ENCODE data around the gene KSR2.

The KSR2 gene

DNA sequence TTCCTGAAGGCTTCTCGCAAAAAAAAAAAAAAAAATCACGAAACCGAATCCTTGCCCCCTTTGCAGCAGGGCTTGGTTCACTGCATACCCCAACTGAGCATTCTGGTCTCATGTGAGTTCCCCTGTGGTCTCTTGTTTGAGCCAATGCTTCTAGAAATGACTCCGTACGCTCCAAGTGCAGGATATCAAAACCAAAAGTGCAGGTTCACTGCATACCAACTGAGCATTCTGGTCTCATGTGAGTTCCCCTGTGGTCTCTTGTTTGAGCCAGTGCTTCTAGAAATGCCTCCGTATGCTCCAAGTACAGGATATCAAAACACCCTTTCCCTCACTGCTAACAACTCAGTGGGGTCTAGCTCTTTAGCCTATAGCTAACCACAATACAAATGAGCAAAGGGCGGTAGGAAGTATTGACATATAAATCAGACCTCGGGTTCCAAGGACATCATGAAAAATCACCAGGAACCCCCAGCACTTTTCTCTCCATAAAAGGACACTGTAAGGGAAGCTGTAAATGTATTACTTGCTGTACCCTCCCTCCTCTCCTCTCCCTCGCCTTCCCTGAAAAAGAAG is 401.1 kb downstream of the KSR2 start:
- DNase-seq: no peak

DNA sequence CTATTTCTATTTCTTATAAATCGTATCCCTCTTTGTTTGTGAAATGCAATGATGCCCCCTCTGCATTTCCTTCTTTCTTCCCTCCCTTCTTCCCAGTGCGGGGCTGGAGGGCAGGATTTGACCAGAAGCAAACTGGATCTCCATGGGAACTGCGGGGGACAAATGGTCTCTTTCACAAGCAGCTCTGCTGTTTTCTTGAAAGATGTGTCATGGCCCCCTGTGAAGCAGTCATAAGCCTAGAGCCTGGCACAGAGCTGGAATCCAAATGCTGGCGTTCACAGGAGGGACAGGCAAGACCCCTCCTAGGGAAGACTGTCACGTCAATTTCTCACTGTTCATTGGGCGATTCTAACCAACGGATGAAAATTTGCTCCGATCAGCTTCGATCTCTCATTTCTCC is 403.9 kb downstream of the KSR2 start:
- no peak for DNase-seq

DNA sequence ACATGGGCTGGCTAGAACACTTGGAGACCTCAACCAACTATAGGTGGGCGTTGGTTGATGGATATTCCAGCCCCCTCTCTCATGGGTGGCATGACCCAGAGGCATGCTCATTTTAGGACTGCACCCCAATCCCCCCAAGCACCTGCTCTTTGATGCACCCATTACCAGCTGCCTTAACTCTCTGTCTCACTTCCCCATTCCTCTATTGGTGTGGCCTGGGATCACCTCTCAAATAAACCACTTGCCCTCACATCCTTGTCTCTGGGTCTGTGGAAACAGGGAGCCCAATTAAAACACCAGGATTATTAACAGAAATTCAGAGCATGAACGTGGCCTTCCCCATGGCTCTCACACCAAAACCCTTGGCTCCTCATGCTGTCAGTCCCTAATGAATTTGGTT is 405.1 kb downstream of the KSR2 start:
- no peak for DNase-seq

DNA sequence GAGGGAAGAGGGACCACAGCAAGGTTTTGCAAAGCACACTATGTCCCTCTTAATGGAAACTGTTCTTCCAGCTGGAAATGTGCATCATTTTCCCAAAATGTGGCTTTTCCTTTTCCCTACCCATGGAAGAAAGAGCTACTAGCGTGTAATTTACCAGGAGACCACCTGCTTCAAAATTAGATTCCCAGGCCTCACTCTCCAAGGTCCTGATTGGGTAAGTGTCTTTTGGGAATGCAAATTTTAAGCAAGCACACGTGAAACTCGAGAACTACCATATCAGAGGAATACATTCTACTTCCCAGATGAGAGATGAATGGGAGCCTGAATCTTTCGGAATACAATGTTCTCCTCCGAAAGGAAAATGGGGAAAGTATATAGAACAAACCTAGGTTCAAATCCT is 405.8 kb downstream of the KSR2 start:
- DNase-seq: no peak

DNA sequence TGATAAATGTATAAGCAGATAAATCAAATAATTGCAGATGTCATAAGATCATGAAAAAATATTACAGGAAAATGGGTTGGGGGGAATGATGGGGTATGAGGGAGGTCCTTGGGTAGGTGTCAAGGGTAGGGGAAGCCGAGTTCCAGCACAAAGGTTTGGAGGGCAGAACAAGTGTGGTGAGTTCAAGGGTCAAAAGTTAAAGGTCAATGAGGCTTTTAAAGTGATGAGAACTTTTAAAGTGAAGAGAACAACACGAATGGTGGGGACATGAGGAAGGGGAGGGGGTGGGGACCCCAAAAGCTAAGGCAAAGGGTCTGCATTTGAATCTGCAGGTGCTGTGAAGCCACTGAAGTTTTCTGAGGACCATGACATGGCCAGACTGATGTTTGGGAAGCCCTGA is 406.8 kb downstream of the KSR2 start:
- DNase-seq: no peak

DNA sequence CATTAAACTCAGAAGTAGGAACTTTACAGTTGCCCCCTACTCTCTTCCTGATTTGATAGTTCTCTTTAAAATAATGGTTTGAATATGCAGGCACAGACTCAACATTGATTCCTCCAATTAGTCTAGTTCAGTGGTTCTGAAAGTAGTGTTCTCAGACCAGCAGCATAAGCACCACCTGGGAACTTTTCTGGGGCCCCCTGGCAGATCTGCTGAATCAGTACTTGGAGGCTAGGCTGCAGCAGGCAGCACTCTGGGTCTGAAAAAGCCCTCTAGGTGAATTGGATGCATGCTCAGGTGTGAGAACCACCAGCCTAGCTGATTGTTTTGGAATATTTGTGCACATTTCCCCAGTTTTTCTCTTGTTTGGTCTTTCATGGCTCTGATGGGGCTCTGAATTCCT is 408.8 kb downstream of the KSR2 start:
- no peak for DNase-seq

DNA sequence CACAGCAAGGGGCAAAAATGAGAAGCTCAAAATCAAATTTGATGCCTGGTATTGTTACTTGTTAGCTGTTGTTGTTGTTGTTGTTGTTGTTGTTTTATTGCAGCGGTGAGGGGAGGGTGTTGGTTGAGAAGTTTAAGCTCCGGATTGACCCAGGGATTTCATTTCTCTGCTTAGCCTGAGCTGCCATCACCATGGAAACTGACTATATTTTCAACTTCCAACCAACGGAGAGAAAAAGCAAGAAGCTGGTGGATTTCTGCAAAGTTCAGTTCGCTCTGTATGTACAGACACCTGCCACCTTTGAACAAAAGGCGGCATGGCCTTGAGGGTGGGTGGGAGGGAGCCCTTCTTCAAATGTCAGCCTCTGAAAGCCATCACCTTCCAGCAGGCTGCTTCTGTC is 412.9 kb downstream of the KSR2 start:
- DNase-seq: no peak

DNA sequence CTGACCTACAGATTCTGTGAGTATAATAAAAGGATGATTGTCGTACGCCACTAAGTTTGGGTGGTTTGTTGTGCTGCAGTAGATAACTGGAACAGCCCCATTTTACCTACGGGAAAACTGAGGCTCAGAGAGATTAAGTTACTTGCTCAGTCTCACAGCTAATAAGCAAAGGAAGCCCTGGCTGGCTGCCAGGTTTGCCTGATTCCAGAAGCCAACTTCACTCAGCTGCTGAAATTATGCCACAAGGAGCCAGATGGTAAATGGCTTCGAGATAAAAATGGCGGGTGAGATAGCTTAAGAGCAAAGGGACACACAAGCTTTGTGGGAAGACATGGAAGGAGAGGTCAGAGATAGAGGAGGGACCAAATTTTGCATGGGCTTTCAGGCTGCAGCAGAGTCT is 415.8 kb downstream of the KSR2 start:
- no peak for DNase-seq

DNA sequence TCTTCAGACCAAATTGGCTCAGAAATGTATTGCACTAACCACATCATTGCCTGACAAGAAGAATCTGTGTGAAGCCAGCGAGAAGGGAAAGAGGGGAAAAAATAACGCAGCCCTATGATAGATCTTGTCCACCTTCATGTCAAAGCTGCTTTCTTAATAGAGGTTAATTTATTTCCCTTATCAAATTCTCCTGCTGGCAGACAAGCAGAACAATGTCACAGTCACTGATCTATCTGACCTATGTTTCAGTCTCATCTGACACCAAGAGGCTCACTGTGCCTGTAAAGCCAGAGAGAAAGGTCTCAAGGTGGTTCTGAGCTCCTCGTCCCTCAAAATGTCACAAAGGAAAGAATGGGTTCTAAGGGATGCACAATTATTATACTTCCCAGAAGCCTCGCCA is 417.1 kb downstream of the KSR2 start:
- DNase-seq: no peak

DNA sequence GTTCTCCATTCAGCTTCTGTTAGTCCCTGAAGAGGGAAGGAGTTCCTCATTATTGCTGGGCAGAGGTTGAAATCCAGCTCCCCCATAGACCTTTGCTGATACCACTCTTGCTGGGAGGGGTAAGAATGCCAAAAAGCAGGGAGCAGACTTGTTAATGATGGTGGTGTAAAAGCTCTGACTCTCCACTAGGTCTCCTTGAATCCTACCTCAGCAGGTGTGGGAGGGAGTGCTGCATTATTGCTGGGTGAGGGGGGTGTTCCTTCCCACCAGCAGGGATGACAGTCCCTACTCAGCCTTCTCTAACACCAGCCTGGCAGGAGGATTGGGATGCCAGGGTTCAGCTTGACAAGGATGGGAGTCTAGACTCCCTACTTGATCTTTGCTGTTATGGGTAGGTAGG is 421.6 kb downstream of the KSR2 start:
- DNase-seq: no peak

DNA sequence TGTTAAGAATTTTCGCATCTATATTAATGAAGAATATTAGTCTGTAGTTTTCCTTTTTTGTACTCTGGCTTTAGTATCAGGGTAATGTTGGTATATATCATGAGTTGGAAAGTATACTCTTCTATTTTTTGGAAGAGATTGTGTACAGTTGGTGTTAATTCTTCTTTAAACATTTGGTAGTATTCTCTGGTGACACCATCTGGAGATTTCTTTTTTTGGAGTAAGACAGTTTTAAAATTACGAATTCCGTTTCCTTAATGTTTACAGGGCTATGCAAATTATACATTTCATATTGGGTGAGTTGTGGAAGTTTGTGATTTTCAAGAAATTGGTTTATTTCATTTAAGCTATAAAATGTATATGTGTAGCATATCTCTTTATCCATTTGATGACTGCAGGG is 423.6 kb downstream of the KSR2 start:
- no peak for DNase-seq

DNA sequence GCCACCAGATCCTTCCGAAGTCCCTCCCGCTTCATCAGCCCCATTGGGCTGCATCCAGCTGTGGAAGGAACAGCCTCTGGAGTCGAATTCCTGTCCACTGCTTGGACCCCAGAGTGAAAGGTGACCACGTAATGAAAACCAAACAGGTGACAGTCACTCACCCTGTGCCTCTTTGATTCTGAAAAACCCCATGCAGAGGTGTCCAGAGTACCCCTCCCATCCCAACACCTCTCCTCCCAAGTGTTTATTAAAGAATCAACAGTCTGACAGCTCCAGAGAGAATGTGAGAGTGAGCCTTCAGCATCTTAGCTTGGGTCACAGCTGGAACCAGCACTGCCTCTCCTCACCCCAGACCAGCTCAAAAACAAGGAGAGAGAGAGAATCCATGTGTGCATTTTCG is 428.8 kb downstream of the KSR2 start:
- no peak for DNase-seq

DNA sequence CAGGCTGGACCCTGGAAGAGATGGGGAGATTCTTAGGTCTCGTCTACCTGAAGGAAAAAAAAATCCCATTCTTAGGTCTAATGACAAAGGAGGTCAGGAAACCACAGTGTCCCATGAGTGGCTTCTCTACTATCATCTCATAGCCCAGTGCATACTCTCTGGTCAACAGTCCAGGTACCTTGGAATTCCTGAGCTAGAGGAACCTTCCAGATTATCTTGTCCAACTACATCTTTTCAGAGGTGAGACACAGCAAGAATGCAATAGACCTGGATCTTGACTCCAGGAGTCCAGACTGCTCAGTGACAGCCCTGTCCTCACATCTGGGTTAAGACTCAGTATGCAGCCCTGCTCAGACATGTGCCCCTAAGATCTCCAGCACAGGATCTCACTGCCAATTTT is 429.9 kb downstream of the KSR2 start:
- DNase-seq: no peak

DNA sequence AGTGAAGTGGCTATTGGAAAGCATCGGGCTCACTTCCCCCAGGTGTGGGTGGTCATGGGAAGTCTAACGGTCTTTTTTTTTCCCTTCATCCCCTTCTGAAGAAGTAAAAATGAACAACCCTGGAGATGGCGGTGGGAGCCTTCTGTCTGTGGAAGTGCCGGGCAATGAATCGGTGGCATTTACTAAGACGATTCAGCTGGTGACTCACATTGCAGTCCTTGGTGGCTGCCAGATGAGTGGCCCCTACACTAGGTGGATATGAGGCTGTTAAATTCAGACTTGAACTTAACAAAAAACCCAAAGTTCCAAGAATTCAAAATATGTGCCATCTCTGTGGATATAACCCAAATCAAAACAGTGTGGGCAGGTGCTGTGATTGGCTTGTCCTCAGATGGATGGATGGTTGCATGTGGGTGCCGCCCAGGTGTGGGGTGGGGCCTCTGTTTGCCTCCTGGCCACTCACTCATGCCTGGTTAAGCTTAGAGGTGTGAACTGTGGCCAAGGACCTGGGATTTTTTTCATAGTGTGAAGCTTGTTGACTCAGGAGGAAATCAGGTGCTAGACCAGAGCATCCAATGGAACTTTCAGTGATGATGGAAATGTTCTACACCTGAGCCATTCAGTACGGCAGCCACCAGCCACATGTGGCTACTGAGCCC is 430.6 kb downstream of the KSR2 start:
- DNase-seq: no peak

DNA sequence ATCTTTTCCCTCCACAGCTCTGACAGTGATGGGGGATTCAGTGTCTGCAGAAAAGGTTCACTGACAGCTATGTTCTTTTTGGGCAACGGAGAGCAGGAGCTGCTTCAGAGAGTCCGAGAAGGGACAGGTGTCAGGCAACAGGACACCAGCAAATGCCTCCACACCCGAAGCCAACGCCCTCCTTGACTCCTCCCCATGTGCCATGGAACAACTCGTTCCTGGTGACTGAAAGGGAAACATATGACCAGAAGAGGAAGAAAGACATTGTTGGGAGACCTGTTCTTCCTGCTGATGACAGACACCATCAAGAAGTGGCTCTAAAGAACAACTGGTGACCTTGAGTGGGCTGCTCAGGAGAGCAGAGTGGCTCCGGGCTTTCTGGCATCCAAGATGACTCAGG is 435.1 kb downstream of the KSR2 start:
- no peak for DNase-seq

DNA sequence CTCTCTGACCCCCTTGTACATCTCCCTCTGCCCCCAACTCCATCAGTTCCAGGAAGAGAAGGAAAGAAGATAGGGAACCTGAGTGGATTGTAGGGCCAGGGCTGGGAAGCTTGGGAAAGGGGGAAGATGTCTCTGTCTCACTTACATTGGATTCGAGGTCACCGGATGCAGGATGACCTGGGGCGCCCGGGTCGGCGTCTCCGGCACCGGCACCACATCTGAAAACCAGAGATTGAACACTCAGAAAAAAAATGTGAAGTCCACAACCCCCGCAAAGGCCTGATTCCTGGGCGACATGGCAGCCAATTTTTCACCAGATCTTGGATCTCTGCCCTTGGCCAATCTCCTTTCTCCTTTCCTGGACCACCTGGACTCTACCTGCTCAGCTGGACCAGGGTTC is 438.0 kb downstream of the KSR2 start:
- DNase-seq: no peak

DNA sequence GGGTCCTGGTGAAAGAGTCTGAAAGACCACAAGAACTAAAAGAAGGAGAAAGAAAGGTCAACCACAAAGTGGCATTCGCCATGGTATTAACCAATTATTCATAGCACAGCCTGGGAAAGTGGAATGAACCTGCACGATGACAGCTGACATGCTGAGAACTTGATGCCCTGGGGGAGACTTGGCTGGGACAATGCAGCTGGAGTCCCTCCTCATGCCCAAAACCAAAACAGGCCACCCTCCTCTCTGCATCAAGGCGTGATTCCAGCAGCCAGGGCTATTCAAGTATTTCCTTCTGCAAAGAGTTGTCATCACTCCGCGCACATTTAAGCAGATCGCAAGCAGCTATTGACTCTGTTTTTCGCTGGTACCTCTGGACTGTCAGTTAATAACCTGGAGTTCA is 440.3 kb downstream of the KSR2 start:
- DNase-seq: no peak

DNA sequence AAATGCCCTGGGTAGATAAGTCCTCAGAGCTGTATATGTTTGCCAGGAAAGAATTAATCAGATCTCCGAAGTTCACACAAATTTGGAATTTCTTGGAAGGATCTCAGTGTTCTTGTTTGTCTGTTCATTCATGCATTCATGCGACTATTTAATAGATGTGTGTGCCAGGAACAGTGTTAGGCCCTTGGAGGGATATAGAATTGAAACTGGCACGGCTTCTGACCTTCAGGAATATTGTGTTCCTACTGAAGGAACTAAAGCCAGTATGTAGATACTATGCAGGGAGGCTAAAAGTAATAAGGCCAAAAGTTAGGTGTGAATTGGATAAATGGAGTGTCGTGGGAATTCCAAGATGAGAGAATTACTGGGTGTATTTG is 441.3 kb downstream of the KSR2 start:
- no peak for DNase-seq

DNA sequence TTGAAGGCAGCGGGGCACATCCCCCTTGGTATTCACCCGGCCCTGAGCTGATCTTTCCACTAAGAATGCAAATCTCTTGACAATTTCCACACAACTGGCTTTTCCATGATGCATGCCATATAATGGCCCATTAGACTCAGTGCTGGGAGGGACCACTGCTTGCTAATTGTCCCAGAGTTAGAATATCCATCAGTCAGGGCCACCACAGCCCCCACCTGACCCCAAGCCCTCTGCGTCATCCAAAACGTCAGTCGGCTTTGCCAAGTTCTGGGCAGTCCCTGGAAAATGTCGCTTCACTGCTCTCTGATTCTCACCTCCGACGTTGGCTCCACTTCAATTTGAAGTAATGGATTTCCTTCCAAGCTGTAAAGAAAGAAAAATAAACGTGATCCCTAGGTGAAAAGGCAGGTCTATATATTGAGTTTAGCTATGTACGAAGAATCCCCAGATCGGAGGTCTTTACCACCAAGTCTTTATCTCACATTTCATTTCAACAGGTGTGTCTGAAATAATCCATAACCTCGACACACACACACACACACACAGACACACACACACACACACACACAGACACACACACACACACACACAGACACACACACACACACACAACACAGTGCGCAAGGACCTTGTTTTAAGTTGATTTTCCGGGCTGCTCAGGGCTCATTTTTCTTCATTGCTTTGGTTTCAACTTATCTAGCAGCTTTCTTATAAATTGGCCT is 441.9 kb downstream of the KSR2 start:
- no peak for DNase-seq

DNA sequence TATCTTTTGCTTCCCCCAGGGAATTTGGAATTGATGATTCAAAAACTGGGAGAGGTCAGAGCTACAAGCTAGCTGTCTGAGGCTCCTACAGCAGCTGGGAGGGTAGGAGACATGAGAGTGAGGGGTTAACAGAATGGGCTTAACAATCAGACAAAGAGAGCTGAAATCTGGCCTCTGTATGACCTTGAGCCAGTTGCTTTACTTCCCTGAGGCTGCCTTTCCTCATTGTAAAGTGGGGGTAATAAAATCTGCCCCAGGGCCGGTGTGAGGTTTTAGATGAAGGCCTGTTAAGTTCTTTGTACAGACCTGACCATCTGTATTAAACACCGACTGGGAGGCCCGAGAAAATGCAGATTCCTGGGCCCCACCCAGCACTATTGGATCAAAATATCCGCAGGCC is 443.0 kb downstream of the KSR2 start:
- DNase-seq: no peak

DNA sequence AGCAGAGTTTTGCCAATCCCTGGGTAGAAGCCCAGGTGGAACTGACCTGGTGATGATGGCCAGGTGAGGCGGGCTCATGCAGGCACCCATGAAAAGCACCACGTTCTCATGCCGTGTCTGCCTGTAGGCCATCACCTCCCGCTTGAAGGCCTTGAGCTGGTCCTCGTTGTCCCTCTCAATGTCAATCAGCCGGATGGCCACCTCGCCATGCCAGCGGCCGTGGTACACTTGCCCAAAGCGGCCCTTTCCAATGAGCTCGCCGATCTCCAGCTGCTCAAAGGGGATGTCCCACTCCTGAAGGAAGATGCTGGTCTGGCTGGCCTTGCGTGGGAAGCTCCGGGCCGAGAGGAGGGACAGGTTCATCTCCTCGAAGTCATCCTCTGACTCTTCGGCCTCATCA is 444.0 kb downstream of the KSR2 start:
- no peak for DNase-seq

DNA sequence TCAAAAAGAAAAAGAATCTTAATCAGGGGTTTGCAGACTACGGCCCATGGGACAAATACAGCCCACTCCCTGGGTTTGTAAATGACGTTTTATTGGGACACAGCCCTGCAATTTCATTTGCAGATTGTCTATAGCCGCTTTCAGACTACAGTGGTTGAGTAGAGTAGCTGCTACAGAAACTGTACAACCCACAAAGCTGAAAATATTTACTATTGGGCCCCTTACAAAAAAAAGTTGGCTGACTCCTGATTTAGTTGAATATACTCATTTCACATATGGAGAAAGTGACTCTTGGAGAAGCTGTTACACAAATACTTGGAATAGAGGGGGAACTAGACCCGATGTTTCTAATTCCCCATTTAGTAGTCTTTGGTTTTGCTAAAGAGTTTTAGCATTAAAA is 444.8 kb downstream of the KSR2 start:
- no peak for DNase-seq

DNA sequence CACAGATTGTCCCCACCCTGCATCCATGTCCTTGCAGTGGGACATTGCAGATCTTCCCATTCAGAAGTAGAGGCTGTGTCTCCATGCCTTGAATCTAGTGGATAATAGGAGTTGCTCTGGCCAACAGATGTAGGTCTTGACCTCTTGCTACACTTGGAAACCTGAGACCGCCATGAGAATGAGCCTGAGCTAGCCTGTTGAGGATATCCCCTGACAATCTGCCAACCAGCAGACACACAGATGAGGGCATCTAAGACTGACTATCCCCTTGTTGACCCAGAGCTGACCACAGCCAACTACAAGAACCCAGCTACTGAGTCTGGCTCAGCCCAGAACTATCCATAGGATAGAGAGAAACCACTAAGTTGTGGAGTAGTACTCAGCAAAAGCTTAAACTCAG is 446.2 kb downstream of the KSR2 start:
- DNase-seq: no peak

DNA sequence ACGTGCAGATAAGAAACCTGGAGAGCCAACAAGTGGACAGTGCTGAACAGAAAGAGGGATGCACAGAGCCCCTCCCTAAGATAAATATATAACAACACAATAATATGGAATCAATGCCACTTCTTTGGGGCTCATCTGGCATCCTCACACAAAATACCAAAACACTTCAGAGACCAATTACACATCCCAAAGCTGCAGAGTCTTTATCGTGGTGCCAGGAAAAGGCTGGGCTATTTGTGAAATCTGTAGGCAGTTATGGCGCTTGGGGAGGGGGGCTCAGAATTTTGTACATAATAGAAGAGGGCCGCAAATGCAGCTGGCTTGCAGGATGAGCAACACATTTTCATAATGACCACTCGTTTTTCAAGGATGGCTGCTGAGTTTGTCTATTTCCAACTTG is 446.9 kb downstream of the KSR2 start:
- DNase-seq: no peak

DNA sequence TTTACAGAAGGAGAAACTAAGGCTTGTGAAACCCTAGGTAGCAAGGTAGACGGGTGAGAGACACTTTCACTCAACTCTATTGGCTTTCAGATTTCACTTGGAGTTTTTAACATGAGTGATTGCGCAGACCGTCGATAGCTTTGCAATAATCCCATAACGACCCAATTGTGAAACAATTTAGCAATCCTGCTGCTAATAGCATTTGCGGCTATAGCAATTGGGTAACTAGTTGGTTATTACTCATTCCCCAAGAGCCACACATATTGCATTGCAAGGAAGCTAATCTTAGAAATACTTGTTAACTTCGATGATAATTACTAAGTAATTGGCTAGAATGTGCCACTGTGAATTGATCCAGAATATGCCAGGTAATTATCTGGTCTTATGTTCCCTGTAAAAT is 447.4 kb downstream of the KSR2 start:
- no peak for DNase-seq

All from activated CD8-positive, alpha-beta memory T cell treated with anti-CD3 and anti-CD28 coated beads for 24 hours (primary cell).